Mucosa of rectum (tissue), 2 donors: ENCODE results near the gene LONRF2.

ENCODE experiments used
- H3K27ac ChIP-seq, 2 donors: one replicate each; pipeline ENCODE4 v1.7.0; 2013; ENCODE audit warnings: inconsistent platforms in 2 of 2, low read depth in 2 of 2, low read length in 2 of 2
- H3K27me3 ChIP-seq, 2 donors: one replicate each; pipeline ENCODE4 v1.7.0; 2013; ENCODE audit warnings: low read length in 2 of 2; ENCODE audit not compliant: control insufficient read depth in 2 of 2, insufficient read depth in 2 of 2
- H3K36me3 ChIP-seq, 2 donors: one replicate each; pipeline ENCODE4 v1.7.0; 2013; ENCODE audit warnings: low read length in 2 of 2; ENCODE audit not compliant: control insufficient read depth in 2 of 2, insufficient read depth in 2 of 2
- H3K4me1 ChIP-seq, 2 donors: one replicate each; pipeline ENCODE4 v1.7.0; 2013; ENCODE audit warnings: low read length in 2 of 2, mild to moderate bottlenecking in 1 of 2; ENCODE audit not compliant: control insufficient read depth in 2 of 2, insufficient read depth in 2 of 2
- H3K4me3 ChIP-seq, 2 donors: one replicate each; pipeline ENCODE4 v1.7.0; 2013; ENCODE audit warnings: low read length in 2 of 2
- H3K9ac ChIP-seq, 2 donors: one replicate each; pipeline ENCODE4 v1.7.0; 2013; ENCODE audit warnings: low read length in 2 of 2, low read depth in 1 of 2, mild to moderate bottlenecking in 1 of 2
- H3K9me3 ChIP-seq, 2 donors: one replicate each; pipeline ENCODE4 v1.7.0; 2013; ENCODE audit warnings: low read length in 2 of 2; ENCODE audit not compliant: control insufficient read depth in 2 of 2
- donor health status: healthy.
- donor health status: Normal muscosa, but diverticular disease.

LONRF2 gene

DNA sequence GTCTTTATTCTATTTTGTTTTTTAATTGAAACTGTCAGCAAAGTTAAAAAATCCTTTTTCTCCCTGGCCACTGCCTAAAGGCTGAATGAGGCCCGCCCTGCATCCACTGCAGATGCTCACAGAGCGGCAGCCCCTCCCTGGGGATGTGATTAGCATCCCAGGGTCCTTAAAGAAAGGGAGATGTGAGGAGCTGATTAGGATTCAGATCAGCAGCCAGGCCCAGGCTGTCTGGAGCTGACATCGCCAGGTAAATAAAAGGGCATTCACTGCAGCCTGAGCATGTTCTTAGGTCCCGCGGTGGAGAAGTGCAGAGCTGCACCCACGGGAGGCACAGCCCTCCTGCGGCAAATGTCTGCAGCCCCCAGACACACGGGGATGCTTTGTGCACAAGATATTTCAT, 83.8 kb downstream of the LONRF2 start:
- H3K27ac ChIP-seq: no peak overlapping the region
- no peaks in the 10 kb centered on the region for H3K9me3 ChIP-seq
- no peaks in the 10 kb centered on the region for H3K27me3 ChIP-seq
- no peak overlapping the region for H3K9ac ChIP-seq
- no peak overlapping the region for H3K4me3 ChIP-seq
- H3K36me3 ChIP-seq: no peaks in the 10 kb centered on the region
- H3K4me1 ChIP-seq: peaks cover 0 to 4% of the 10 kb centered on the region in 2 donors

DNA sequence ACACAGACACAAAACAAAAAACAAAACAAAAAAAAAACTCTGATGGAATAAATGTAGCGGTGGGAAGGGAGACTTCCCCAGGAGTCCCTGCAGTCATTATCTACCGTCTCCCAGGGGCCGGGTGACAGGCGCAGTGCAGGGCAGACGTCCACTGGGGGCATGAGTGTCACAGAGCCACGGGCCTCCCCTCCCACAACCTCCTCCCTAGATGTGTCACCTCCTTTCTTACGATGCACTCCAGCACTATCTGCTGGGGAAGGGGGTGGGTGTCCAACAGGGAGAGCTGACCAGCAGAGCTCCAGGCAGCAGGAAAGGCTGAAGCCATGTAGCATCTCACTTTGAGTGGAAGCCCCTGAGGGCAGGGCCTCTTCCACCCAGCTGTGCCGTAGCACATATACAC, 84.5 kb downstream of the LONRF2 start:
- Histone ChIP-seq H3K9ac (no peak overlapping the region), H3K36me3 (no peaks in the 10 kb centered on the region), H3K27ac (no peak overlapping the region), H3K4me3 (no peak overlapping the region), H3K9me3 (no peaks in the 10 kb centered on the region), H3K27me3 (no peaks in the 10 kb centered on the region), H3K4me1 (peaks cover 0 to 3% of the 10 kb centered on the region in 2 donors)

GRCh38 chr2:100237163-100237562, 85.1 kb downstream of the LONRF2 start:
- Histone ChIP-seq H3K4me3 (no peak overlapping the region), H3K4me1 (no peaks in the 10 kb centered on the region), H3K9ac (no peak overlapping the region), H3K27ac (no peak overlapping the region), H3K27me3 (no peaks in the 10 kb centered on the region), H3K9me3 (no peaks in the 10 kb centered on the region), H3K36me3 (no peaks in the 10 kb centered on the region)

DNA sequence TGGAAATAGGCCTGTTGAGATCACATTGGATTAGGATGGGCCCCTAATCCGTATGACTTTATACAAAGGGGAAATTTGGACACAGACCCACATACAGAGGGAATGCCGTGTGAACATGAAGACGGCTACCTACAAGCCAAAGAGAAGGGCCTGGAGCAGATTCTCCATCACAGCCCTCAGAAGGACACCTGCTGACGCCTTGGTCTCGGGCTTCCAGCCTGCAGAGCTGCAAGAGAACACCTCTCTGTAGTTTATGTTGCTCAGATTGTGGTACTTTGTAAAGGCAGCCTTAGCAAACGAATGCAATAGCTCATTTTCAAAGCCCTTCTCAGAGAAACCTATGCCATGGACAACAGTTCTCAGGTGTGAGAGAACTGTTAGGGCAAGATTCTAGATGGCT, 86.1 kb downstream of the LONRF2 start:
- H3K27me3 ChIP-seq: no peaks in the 10 kb centered on the region
- H3K9ac ChIP-seq: no peak overlapping the region
- H3K27ac ChIP-seq: no peak overlapping the region
- no peak overlapping the region for H3K4me3 ChIP-seq
- no peaks in the 10 kb centered on the region for H3K36me3 ChIP-seq
- no peaks in the 10 kb centered on the region for H3K4me1 ChIP-seq
- H3K9me3 ChIP-seq: no peaks in the 10 kb centered on the region

- Histone ChIP-seq H3K9me3 (no peaks in the 10 kb centered on the region), H3K9ac (no peak overlapping the region), H3K27ac (no peak overlapping the region), H3K36me3 (no peaks in the 10 kb centered on the region), H3K4me1 (no peaks in the 10 kb centered on the region), H3K27me3 (no peaks in the 10 kb centered on the region), H3K4me3 (no peak overlapping the region)
Observed at GRCh38 chr2:100235581-100235980, 86.7 kb downstream of the LONRF2 start.

DNA sequence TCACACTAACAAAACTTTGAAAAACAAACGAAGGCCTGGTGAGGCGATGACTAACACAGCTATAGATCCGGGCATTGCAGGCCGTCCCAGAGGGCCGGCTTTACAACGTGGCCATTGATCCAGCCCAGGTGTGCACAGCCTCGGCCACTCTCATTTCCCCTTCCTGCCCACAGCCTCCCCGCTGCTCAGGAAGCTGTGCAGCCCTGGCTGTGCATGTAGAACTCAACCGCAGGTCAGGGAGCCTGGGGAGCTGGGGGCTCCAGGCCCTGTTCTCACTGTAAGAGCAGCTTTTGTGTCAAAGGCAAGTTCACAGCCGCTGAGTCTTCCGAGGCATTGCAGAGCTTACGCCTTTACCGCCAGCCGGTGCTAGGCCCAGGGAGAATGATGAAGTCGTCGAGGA, 87.2 kb downstream of the LONRF2 start:
- no peak overlapping the region for H3K4me3 ChIP-seq
- no peaks in the 10 kb centered on the region for H3K9me3 ChIP-seq
- H3K27me3 ChIP-seq: no peaks in the 10 kb centered on the region
- no peaks in the 10 kb centered on the region for H3K36me3 ChIP-seq
- H3K27ac ChIP-seq: no peak overlapping the region
- no peaks in the 10 kb centered on the region for H3K4me1 ChIP-seq
- H3K9ac ChIP-seq: no peak overlapping the region

DNA sequence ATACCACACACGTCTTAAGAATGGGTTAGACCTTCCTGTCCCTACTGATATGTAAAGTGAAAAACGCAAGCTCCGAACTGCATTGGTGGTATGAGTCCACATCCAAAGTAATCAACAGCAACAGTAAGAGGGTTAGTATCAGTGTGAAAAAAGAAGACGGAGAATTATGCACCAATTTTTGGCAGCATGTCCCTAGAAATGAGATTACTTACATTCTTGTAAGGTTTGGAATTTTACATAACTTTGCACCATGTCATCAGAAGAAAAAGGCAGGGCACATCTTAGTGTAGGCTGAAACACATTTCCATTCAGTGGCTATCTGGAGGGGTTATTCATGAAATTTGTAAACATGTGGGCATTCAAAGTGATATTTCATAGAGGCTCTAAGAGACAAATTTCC, 88.2 kb downstream of the LONRF2 start:
- no peak overlapping the region for H3K9ac ChIP-seq
- no peak overlapping the region for H3K27ac ChIP-seq
- H3K4me1 ChIP-seq: no peaks in the 10 kb centered on the region
- no peak overlapping the region for H3K4me3 ChIP-seq
- no peaks in the 10 kb centered on the region for H3K9me3 ChIP-seq
- H3K36me3 ChIP-seq: no peaks in the 10 kb centered on the region
- H3K27me3 ChIP-seq: no peaks in the 10 kb centered on the region

DNA sequence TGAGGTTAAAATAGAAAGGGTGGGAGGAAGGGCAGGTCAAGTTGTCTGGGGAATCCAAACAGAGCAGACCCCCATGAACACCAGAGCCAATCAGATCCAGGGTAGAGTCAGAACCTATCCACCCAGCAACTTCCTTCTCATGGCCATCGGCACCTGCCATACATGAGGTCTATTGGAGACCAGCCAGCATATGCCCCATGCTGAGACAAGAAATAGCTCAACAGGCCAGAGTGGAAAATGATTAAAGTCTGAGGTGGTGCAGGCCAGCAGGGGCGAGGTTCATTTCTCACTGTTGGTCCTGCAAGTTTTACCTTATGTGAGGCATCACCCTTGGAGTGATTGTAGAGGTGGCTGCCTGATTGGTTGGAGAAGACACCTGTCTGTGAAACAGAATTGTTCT, 89.2 kb downstream of the LONRF2 start:
- Histone ChIP-seq H3K36me3 (no peaks in the 10 kb centered on the region), H3K9me3 (no peaks in the 10 kb centered on the region), H3K4me3 (no peak overlapping the region), H3K27ac (no peak overlapping the region), H3K9ac (no peak overlapping the region), H3K4me1 (no peaks in the 10 kb centered on the region), H3K27me3 (no peaks in the 10 kb centered on the region)

DNA sequence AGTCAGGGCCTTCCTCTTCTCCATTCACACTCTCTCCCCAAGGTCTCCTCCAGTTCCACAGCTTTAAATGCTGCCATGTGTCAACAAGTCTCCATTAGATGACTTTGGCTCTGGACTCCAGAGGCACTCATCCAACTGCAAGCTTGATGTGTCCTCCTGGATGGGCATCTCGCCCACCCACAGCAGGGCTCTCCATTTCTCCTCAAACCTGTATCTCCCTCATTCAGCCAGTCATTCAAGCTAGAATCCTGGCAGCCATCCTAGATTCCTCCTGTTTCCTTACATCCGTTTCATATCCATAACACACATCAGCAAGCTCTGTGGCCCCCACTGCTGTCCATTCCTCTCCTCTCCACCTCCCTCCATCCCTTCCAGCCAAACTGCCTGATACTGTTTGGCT, 91.5 kb downstream of the LONRF2 start:
- H3K36me3 ChIP-seq: no peaks in the 10 kb centered on the region
- H3K4me3 ChIP-seq: no peak overlapping the region
- no peak overlapping the region for H3K9ac ChIP-seq
- no peaks in the 10 kb centered on the region for H3K4me1 ChIP-seq
- H3K9me3 ChIP-seq: no peaks in the 10 kb centered on the region
- no peaks in the 10 kb centered on the region for H3K27me3 ChIP-seq
- H3K27ac ChIP-seq: no peak overlapping the region

- Histone ChIP-seq H3K27ac (no peak overlapping the region), H3K9me3 (no peaks in the 10 kb centered on the region)
Observed at GRCh38 chr2:100228967-100229366, 93.3 kb downstream of the LONRF2 start.

DNA sequence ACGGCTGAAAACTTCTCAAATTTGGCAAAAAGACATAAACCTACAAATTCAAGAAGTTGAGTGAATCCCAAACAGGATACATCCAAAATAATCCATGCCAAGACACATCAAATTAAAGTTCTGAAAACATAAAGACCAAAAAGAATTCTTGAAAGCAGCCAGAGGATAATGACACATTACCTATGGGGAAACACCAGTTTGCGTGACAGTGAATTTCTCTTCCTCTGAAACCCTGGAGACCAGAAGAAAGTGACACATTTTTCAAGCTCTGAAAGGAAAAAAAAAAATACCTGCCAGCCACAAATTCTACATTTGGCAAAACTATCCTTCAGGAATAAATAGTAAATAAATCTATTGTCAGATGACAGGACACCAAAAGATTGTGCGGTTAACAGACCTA, 93.9 kb downstream of the LONRF2 start:
- Histone ChIP-seq H3K4me1 (no peaks in the 10 kb centered on the region), H3K27me3 (no peaks in the 10 kb centered on the region), H3K4me3 (no peak overlapping the region), H3K9ac (no peak overlapping the region), H3K27ac (no peak overlapping the region), H3K36me3 (no peaks in the 10 kb centered on the region), H3K9me3 (no peaks in the 10 kb centered on the region)

More at GRCh38 chr2:100228967-100229366, 93.3 kb downstream of the LONRF2 start:
- no peaks in the 10 kb centered on the region for H3K4me1 ChIP-seq
- H3K4me3 ChIP-seq: no peak overlapping the region
- no peaks in the 10 kb centered on the region for H3K27me3 ChIP-seq
- no peak overlapping the region for H3K9ac ChIP-seq
- H3K36me3 ChIP-seq: no peaks in the 10 kb centered on the region
